Fibroblast of pulmonary artery (primary cell): ENCODE measurements around the gene TASP1.

ENCODE experiments used
- DNase-seq: peaks from one replicate; pipeline ENCODE4 v3.0.0-alpha.2; 2010; ENCODE audit warnings: low read depth
- H3K4me3 ChIP-seq: replicated peaks from 2 replicates; pipeline ENCODE4 v1.5.1; 2011; ENCODE audit warnings: low read depth, mild to moderate bottlenecking, control low read depth, low read length, moderate library complexity
- TF ChIP-seq, protein P1 (sequence below): IDR thresholded peaks from 2 replicates; pipeline ENCODE4 v1.5.1; 2011; ENCODE audit warnings: mild to moderate bottlenecking, control low read depth, low read length, inconsistent platforms; ENCODE audit errors: missing control alignments

TASP1 gene

DNA sequence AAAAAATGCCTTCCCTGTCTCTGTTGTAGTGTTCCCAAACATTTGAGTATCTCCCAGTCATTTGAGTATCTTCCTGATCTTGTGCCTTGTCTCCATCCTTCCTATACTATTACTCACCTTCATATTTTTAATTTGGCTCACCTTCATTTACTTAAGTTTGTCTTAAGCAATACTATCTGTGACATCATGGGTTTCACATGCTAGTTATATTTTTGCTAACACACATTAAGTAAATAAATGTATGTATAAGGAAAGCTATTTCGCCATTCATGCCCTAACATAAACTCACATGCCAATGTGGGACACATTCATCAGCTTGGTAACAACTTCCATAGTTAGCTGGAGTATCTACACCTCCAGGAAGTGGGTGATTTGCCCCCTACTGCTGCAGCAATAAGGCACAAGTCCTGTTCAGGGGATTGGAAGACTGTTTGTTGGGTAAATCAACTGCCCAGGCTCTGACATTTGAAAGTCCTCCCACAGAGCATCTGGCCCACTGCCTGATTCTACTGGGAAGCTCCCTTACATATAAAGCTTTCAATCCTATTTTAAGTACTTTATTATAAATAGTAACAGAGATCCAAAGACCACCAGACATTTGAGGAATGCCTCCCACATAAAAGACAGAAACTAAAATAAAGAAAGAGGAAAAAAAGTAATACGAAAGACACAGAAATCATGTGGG, 285.3 kb downstream of the TASP1 start:
- TF ChIP-seq, protein P1, sequence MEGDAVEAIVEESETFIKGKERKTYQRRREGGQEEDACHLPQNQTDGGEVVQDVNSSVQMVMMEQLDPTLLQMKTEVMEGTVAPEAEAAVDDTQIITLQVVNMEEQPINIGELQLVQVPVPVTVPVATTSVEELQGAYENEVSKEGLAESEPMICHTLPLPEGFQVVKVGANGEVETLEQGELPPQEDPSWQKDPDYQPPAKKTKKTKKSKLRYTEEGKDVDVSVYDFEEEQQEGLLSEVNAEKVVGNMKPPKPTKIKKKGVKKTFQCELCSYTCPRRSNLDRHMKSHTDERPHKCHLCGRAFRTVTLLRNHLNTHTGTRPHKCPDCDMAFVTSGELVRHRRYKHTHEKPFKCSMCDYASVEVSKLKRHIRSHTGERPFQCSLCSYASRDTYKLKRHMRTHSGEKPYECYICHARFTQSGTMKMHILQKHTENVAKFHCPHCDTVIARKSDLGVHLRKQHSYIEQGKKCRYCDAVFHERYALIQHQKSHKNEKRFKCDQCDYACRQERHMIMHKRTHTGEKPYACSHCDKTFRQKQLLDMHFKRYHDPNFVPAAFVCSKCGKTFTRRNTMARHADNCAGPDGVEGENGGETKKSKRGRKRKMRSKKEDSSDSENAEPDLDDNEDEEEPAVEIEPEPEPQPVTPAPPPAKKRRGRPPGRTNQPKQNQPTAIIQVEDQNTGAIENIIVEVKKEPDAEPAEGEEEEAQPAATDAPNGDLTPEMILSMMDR = no peak
- no peak for DNase-seq
- H3K4me3 ChIP-seq = no peak overlapping the region

- no peak for DNase-seq
- TF ChIP-seq, protein P1 = no peak
- no peak overlapping the region for H3K4me3 ChIP-seq
Observed at GRCh38 chr20:13349235-13349604, 289.5 kb downstream of the TASP1 start.

DNA sequence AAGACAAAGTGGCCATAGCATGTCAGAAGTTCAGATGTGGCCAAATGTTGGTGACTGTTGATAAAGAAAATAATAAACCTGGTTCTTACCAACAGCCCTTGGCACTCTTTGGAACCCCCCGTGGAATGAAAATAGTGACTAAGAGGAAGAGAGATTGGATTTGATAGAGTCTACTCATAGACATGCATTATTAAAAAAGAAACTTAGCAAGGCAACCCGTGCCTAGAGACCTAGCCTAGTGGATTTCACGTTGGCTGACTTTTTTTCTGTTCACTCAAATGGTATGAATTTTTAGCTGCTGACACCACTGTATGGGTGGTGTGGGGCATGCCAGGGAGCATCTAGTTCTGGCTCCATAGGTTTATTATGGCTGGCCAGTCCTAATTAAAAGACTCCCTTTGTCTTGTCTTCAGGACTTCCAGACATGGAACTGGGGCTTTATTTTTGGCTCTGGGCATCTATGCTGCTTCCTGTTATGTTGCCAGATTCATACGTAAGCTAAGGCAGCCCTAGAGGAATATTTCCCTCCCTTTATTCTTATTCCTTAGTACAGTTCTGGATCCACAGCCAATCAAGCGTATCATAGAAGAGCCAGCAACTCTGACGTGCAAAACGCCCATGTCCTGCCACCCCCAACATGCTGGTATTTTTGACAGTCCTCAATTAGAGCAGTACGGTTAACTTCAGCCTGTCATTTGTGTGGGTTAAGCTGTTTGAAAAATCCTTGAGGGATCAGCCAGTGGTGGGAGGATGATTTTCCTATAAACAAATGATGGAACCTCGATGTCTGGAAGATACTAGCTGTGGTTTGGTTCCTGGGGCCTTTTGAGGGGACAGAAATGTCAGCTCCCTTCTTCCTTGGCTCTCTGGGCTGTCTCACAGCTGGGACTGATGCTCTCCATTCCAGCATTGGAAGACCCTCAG, 290.2 kb downstream of the TASP1 start:
- DNase-seq = peak; percentile 10
- TF ChIP-seq, protein P1 = no peak
- H3K4me3 ChIP-seq = no peak overlapping the region

DNA sequence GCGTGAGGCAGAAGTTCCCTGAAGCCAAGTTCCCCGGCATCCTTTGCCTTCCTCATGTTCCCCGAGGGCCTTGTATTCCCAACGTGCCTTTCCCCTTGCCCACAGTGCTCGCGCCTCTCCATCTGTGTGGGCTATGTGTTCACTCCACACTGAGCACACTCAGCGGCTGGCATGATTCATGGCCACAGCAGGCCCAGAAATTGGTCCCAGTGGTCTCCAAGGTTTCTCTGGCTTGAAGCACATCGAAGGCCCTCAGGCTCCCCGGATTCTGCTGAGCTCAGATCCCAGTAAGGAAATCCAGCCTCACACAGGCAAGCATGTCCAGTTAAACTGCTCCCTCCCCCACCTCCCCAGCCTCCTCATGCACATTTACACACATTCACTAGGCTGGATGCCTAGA, 294.1 kb downstream of the TASP1 start:
- TF ChIP-seq, protein P1 = no peak
- DNase-seq = no peak
- no peak overlapping the region for H3K4me3 ChIP-seq

GRCh38 chr20:13342469-13343242, 296.1 kb downstream of the TASP1 start:
- TF ChIP-seq, protein P1 = no peak
- no peak for DNase-seq
- no peak overlapping the region for H3K4me3 ChIP-seq

- TF ChIP-seq, protein P1 = no peak
- DNase-seq = no peak
- H3K4me3 ChIP-seq = no peak overlapping the region
Observed at GRCh38 chr20:13341737-13342393, 296.9 kb downstream of the TASP1 start.
